ENCODE measurements around the gene LDLRAD4.

LDLRAD4 gene

DNA sequence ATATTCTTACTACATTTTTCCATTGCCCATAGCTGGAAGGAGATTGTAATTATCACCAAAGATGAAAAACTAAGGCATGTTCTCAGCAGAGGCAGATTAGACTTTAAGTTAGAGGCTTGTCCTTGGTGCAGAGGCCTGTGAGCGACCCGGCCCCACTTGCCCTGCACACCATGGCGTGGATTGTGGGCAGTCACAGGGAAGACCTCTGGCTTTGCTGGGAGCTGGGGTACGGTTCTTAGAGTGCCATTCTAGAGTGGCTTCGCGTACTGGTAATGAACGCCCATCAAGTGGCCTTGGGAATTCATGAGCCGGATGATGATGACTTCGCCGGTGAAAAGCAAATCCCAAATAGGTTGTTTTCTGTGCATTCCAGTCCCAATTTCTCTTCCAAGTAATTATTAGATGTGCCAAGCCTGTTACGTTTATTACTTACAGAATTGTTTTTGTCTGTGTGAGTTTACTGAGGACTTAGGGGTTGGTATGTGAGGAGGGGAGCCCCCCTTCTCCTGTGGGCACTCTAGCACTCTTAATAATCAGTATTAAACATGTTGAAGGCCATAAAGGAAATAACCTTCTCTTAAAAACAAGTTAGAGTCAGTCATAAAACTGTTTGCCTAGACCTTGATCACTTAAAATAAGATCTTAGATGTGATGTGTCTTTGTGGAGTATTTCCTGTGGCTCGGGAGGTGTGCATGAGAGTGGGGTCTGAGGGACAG is 90.6 kb downstream of the LDLRAD4 start:
- no peak for DNase-seq (ENCODE audit: low read depth)

DNA sequence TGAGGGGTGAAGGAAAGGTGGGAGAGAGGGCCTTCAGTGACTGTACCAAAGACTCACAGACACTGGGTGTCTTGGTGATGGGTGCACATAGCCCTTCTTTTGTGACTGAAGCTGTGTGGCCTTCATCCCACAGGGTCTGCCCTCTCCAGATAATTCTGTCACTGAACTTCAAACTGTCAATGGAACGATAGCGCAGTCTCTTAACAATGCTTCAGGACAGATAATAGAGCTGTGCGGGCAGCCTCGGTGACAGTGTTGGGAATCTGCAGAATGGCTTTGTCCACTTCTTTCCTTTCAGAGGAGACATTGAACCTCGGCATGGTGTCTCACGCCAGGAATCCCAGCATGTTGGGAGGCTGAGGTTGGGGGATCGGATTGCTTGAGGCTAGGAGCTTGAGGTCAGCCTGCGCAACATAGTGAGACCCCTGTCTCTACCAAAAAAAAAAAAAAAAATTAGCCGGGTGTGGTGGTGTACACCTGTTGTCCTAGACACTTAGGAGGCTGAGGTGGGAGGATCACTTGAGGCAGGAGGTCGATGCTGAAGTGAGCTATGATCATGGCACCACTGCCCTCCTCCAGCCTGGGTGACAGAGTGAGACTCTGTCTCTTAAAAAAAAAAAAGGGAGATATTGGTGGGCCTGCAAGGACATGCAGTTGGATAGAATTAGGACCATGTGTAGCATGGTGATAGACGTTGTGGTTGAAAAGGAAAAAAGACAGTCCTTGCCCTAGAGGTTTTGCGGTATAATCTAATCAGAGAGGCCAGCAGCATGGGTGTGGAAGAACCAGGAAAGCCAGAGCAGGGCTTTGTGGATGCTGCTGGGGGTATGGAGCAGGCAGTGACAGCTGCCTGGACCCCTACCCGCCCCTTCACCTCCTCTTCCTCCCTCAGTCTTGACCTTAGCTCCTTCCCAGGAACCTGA is 91.4 kb downstream of the LDLRAD4 start:
- no peak for DNase-seq (ENCODE audit: low read depth)

DNA sequence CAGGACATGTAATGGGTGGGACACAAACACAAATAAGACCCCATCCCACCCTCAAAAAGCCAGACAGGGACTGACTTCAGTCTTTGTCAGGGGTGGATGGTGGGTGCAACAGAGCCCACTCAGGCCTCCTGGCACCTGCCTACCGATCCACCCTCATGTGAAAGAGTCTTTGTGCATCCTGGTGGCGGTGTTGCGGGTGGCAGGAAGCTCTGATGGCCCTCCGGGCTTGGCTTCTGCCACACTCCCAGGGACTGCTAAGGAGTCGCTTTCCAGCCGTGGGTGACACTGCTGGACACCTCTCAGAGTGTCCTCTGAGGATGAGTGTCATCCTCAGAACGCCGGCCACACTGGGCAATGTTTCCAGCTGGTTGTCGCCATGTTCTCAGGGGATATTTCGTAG is 92.6 kb downstream of the LDLRAD4 start:
- DNase-seq (ENCODE audit: low read depth) = no peak

DNA sequence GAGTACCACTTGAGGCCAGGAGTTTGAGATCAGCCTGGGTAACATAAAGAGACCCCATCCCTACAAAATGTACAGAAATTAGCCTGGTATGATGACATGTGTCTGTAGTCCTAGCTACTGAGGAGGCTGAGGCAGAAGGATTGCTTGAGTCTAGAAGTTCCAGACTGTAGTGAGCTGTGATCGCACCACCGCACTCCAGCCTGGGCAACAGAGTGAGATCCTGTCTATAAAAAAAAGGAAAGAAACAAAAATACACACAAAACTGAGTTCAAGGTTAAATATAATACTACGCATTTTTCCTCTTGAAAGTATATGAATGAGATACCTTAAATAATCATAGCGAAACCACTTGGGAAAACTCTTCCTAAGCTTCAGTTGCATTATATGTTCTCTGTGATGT is 94.0 kb downstream of the LDLRAD4 start:
- DNase-seq (ENCODE audit: low read depth) = no peak

DNA sequence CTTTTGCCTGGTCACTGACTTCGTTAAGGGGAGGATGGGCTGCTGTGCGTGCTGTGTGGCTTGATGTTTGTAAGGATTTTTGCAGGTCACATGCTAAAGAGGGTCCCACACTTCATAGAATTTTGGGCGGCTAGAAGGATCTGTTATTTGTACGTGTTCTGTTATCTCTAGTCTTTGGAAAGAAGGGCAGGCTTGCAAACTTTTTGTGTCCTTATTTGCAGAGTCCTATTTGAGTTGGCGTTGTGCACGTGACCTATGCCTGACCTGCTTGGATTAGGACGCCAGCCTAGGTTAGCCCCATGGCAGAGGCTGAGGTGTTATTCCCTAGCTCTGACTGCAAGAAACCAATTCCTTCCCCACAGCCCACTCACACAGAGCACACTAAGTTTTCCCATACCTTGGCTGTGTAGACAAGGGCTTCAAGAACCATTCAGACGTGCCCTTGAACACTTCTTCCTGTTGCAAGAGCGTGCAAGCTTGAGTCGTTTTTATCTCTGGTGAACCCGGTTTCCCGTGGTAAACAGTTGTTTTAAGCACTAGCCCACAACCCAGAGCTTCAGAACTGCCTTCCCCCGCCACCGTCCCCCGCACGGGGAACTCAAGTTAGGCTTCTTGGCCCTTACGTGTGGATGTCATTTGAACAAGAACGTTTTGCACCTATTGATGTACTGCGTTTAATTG is 94.6 kb downstream of the LDLRAD4 start:
- no peak for DNase-seq (ENCODE audit: low read depth)

DNA sequence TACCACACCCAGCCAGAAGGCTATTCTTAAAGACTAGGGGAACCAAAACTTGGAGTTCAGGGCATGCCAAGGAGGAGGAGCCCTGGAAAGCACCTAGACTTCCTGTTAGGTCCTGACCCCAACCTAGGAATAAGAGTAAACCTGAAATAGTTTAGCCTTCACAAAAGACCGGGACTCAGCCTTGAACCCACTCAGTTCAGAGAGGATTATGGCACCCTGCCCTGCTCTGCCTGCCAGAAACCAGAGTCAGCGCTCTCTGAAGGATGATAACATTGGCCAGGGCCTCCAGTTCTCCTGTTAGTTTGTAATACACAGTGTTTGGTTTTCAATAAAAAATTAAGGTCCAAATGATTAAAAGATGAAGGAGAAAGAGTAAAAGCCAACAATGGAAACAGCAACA is 96.4 kb downstream of the LDLRAD4 start:
- DNase-seq (ENCODE audit: low read depth) = no peak

DNA sequence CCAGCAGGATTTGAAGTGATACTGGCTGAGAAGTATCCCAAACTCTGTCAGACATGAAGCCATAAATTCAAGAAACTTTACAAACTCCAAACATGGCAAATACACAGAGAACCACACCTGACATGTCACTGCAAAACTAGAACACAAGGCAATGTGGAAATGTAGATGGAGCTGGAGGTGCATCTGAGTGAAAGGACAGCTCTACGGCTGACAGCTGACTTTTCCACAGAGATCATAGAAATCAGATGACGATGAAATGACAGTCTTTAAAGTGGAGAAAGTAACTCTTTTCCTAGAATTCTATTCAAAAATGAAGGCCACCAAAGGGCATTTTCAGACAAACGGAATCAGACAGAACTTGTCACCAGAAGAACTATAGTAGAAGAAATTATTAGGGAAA is 97.5 kb downstream of the LDLRAD4 start:
- DNase-seq (ENCODE audit: low read depth) = no peak

DNA sequence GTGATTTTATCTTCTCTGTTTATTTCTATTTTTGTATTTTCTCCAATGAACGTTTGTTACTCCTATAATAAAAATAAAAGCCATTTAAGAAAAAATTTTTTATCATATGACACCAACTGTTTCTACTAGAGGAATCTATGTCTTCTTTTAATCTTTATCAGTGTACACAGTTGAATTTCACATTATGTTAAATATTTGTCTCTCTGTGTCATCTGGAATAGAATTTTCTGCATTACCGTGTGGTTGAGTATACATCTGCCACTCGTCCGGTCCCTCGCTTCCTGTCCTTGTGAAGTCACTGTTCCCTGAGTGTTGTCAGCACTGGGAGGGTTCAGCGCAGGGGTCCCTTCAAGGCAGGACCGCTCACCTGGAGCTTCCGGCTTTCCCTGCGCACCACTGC is 99.2 kb downstream of the LDLRAD4 start:
- DNase-seq (ENCODE audit: low read depth) = no peak

DNA sequence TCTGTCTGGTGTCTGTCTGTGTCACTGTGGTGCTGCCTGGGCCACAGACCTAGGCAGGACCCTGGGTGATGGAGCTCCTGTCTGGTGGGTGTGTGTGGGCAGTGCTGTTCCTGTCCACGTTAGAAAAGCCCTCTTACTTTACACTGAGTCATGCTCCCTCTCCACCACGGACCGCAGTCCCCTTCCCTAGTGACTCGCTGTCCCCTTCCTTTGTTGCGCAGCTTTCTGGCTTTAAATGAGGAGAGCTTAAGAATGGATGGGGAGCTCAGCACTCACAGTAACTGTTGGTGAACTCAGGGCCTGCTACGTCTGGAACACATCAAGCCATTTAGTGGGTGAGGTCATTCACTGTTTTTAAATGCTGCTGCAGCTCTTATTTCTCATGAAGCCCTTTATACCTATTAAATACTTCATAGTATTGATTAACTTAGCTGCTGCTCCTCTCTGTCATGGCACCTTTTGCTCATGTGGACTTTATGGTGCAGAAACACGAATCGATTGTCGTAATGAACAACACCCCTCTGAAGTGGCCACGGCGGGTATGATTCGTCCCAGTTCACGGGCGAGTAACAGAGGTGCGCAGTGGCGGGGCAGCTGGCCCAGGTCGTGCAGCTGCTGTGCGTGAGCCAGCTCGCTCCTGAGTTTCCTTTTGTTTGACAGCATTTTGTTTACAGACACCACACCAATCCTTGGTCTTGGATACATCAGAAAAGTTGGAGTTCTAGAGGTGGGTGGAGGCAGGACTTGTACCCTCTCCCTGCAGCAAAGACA is 100.4 kb downstream of the LDLRAD4 start:
- no peak for DNase-seq (ENCODE audit: low read depth)

DNA sequence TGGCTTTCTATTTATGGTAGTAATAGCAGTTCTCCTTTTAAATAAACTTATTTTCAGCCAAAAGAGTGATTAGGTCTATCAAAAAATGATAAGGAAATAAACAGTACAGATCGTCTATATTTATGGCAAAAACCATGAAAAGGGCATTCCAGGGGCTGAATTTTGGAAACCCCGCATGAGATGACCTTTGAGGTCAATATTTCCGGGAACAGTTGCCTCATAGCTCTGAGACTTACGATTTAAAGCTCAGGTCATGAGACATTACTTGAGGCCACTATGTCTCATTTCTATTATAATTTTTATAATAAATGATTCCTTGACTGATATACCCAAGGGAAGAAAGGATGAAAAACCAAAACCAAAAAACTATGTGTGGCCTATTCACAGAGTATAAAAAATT is 101.1 kb downstream of the LDLRAD4 start:
- DNase-seq (ENCODE audit: low read depth) = no peak

DNA sequence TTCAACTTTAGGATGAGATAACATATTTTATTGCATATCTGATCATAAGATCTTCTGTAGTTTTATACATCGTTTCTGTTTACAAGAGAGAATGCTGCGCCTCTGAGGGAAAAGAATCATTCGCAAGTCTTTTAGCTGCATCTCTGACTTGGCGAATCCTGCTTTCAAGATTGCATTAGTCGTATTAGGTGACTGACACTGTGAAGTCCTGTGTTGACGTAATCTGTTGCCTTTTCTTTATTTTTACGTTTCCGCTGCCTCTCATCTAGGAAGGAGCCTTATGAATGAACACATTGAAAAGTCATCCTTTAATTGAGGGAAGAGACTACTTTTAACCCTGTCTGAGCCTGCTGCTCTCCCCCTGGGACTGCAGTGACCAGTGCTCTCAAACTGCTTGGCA is 101.5 kb downstream of the LDLRAD4 start:
- DNase-seq (ENCODE audit: low read depth) = no peak

DNA sequence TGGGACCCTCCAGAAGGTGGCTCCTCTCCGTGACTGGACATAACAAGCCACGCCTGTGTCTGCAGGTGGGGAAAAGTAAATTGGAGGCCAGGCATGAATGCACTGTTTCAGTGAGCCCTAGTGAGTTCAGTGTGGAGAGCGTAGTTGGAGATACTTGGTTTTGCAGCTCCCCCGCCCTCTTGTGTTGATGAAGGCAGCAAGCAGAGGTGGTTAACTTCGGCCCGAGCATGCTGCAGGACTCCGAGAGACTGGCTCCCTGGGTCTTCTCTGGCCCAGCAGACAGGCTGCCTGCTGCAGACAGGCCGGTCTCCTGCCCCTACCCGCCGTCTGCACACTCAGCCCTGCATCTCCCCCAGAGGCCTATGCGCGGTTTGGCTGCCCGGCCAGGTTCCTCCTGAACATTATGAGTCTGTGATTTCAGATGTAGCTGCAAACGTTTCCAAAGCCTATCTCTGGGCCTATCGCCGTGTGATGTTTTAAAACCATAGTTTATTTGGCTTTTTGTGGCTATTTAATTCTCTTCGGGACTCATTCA is 102.4 kb downstream of the LDLRAD4 start:
- DNase-seq (ENCODE audit: low read depth) = no peak

DNA sequence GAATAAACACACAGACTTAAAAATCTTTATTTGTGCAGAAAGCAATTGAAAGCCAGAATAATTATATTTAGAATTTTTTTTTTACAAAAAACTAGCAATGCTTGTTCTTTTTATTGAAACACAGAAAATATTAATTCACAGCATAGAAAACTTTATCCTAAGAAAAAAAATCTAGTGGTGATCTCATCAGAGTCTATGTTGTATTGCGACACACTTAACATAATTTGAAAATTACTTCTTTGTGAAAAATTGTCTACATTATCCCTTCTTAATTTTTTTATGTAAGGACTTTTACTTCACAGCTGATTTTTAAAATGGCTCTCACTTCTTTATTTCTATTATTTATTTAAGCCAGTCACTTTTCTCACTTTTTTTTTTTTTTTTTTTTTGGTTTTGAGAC is 103.4 kb downstream of the LDLRAD4 start:
- no peak for DNase-seq (ENCODE audit: low read depth)

DNA sequence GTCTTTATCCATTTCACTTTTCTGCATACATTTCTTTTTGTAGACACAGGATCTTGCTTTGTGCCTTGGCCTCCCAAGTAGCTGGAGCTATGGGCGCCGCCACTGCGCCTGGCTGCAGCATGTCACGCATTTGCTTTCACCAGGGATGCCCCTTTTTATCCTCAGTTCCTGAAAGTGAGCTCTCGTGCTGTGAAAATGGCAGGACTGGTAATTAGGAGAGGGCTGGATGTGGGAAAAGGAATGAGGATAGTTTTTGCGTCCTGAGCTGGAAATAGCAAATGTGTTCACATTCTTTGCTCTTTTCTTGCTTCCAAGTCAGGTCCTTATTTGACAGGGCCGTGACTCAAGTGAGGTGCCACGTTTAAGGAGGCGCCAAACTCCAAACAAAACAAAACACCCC is 104.6 kb downstream of the LDLRAD4 start:
- no peak for DNase-seq (ENCODE audit: low read depth)

DNA sequence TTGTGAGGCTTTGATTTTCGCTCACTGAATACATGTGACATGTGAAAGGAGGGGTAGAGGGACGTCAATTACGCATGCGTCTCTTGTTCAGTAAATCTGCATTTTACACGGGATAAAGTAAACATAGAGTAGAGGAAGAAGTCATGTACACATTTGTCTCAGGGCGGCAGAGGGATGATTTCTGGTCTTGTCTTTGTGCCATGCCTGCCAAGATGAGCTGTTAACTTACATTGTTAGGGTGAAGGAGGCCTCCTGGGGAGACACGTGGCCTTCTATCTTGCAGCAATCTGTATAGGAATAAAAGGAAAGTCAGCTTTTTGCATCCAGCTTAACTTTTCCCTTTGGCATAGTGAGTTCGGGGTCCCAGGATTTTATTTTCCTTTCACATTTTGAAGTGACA is 106.3 kb downstream of the LDLRAD4 start:
- no peak for DNase-seq (ENCODE audit: low read depth)

DNA sequence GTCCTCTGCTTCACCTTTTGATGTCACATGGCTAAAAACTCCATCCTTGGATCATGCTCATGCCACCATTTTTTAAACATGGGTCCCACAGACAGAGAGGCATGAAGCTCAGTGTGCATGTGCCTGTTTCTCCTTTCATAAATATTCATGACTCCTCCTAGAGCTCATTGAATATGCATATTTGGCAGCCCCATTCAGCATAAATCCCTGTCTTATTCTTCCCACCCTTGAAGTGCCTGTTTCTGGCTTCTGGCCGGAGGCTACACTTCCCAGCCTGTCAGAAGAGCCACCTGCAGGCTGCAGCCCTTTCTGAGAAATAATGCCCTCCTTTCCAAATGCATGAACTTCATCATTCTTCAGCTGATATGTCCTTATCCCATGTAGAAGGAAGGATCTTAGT is 109.7 kb downstream of the LDLRAD4 start:
- no peak for DNase-seq (ENCODE audit: low read depth)

DNA sequence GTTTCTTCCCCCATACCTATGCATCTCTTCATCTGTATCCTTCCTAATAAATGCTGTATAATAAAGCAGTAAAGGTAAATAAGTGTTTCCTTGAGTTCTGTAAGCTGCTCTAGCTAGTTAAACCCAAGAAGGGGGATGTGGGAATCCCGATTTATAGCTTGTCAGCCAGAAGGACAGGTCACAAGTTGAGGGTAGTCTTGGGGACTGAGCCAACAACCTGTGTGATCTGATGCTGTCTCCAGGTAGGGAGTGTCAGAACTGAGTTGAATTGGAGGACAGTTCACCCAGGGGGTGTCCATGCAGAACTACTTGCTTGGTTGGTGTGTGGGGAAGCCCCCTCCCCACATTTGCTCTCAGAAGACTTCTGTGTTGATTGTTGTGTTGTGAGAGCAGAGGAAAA is 112.4 kb downstream of the LDLRAD4 start:
- DNase-seq (ENCODE audit: low read depth) = no peak

DNA sequence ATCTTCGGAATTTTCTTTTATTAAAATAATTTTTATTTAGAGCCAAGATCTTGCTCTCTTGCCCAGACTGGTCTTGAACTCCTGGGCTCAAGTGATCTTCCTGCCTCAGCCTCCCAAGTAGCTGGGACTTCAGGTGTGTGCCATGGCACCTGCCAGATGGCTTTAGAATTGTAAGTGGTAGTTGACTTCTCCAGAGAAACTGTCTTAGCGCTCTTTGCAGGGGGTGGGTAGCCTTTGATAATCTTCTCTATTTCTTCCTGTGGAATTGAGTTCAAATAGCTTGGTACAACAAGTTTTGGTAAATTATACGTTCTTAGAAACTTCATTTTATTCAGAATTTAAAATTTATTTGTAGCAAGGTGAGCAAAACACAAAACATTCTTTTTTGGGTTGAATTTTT is 113.3 kb downstream of the LDLRAD4 start:
- no peak for DNase-seq (ENCODE audit: low read depth)

DNA sequence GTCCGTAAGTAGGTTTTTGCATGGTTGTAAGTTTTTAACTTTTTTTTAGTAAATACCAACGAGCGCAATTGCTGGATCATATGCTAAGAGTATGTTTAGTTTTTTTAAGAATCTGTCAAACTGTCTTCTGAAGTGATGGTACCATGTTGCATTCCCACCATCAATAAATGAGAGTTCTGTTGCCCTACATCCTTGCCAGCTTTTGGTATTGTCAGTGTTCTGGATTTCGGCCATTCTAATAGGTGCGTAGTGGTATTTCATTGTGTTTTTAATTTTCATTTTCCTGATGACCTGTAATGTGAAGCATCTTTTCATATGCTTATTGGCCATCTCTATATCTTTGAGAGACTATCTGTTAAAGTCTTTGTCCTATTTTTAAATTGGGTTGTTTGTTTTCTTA is 114.3 kb downstream of the LDLRAD4 start:
- no peak for DNase-seq (ENCODE audit: low read depth)

DNA sequence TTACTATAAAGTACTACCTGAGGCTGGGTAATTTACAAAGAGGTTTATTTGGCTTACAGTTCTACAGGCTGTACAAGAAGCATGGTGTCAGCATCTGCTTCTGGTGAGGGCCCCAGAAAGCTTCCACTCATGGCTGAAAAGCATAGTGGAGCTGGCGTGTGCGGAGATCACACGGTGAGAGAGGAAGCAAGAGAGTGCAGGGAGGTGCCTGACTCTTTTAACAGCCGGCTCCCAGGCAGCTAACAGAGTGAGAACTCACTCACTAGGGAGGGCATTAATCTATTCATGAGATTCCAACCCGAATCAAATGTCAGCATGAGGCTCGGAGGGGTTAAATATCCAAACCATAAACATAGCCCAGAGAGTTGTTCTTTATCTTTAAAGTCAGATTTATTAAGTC is 117.3 kb downstream of the LDLRAD4 start:
- no peak for DNase-seq (ENCODE audit: low read depth)

DNA sequence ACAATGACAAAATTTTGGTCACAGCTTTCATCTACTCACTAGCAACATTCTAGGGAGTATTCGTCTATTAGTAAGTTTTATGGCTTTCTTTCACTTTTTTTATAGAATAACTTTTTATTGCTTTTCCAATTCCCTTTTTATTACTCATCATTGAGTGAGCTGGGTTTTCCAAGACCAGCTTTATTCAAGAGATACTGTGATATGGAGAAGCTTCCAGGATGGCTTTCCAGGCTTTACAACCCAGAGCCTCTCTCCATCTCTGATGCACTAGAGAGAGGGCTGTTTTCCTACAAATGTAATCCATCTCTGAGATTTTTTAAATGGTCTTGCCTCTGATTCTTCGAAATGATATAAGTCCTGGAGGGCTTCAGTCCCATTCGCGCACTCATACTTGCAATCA is 118.3 kb downstream of the LDLRAD4 start:
- DNase-seq (ENCODE audit: low read depth) = no peak

DNA sequence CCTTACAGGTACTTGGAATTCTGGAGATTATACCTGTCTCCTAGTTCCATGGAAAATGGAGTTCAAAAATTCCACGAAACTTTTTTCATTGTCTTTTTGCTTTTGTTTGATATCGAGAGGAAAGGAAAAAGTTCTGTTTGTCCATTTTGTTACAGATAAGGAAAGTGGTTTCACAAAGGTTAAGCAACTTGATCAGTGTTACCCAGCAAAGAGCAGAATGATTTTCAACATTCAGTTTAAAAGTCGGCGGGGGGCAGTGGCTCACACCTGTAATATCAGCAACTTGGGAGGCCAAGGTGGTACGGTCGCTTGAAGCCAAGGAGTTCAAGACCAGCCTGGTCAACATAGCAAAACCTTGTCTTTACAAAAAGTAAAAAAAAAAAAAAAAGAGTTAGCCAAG is 118.8 kb downstream of the LDLRAD4 start:
- no peak for DNase-seq (ENCODE audit: low read depth)

Measured in activated gamma-delta T cell treated with anti-CD3 and anti-CD28 coated beads, Interleukin-2, amount 50 U/mL, for 16 hours (primary cell).